GM19395 (cell line): ENCODE measurements around the gene SPDYE2.
"Not testable (repeated sequence)": the region's sequence is repeated elsewhere in the genome, so short reads cannot be mapped to it uniquely, and the experiment has no call there.

Source experiments
- ATAC-seq: cut with Tn5 transposase; IDR thresholded peaks from one replicate; pipeline ENCODE4 v1.9.1; 2021; ENCODE audit warnings: mild to moderate bottlenecking, moderate library complexity; ENCODE audit not compliant: unreplicated experiment

SPDYE2 gene

GRCh38 chr7:102550808-102551422, at the start of gene SPDYE2:
SPDYE2 (plus strand) TSS chr7:102551226; CDS start chr7:102553256, 2,030 bp downstream.
- not testable (repeated sequence) for ATAC-seq

- ATAC-seq, result not testable (repeated sequence)
Measured at GRCh38 chr7:102503141-102503540, 47.9 kb upstream of the SPDYE2 start.

GRCh38 chr7:102505298-102506185, 45.5 kb upstream of the SPDYE2 start:
- ATAC-seq, result not testable (repeated sequence)

- not testable (repeated sequence) for ATAC-seq
Measured at GRCh38 chr7:102507410-102508088, 43.5 kb upstream of the SPDYE2 start.

- not testable (repeated sequence) for ATAC-seq
Measured at GRCh38 chr7:102510575-102510974, 40.5 kb upstream of the SPDYE2 start.

- peak; percentile 27 for ATAC-seq
Measured at GRCh38 chr7:102511860-102512522, 39.0 kb upstream of the SPDYE2 start.

- ATAC-seq, result not testable (repeated sequence)
Measured at GRCh38 chr7:102512642-102513221, 38.3 kb upstream of the SPDYE2 start.

- peak; percentile 79 for ATAC-seq
Measured at GRCh38 chr7:102514881-102515721, 35.9 kb upstream of the SPDYE2 start.

GRCh38 chr7:102515889-102516288, 35.1 kb upstream of the SPDYE2 start:
- ATAC-seq, result not testable (repeated sequence)

- ATAC-seq, result not testable (repeated sequence)
Measured at GRCh38 chr7:102516951-102517350, 34.1 kb upstream of the SPDYE2 start.

- ATAC-seq, result peak; percentile 45
Measured at GRCh38 chr7:102517550-102518147, 33.4 kb upstream of the SPDYE2 start, which contains the start of gene RASA4B. RASA4B (minus strand) TSS chr7:102517777; CDS start chr7:102517710, 67 bp downstream.

GRCh38 chr7:102520797-102521196, 30.2 kb upstream of the SPDYE2 start:
- ATAC-seq, result not testable (repeated sequence)

GRCh38 chr7:102524803-102525202, 26.2 kb upstream of the SPDYE2 start:
- not testable (repeated sequence) for ATAC-seq

GRCh38 chr7:102527182-102527581, 23.8 kb upstream of the SPDYE2 start:
- ATAC-seq, result not testable (repeated sequence)

- not testable (repeated sequence) for ATAC-seq
Measured at GRCh38 chr7:102527822-102528793, 22.9 kb upstream of the SPDYE2 start.

- not testable (repeated sequence) for ATAC-seq
Measured at GRCh38 chr7:102531583-102531982, 19.4 kb upstream of the SPDYE2 start.

- ATAC-seq, result not testable (repeated sequence)
Measured at GRCh38 chr7:102532127-102532526, 18.9 kb upstream of the SPDYE2 start.
